ENCODE results near the gene BACE1. TPM values are rescaled to one million over a fixed set of nuclear protein-coding genes. Genes with fewer than 3 reads are reported as not detected.
A peak's percentile ranks its signal among the peaks of the same experiment; 100 is the strongest.

Gene BACE1
- total RNA-seq, 1 donor = 31.5 TPM

- DNase-seq (ENCODE audit: low read depth) = no peak
- no peak overlapping the region for H3K4me3 ChIP-seq (ENCODE audit: low read depth, low read length)
- TF ChIP-seq CTCF (IDR thresholded peaks at IDR 0.05; ENCODE audit: insufficient read depth, low read depth, low read length) = no peak
Observed at GRCh38 chr11:117289795-117290194, 26.3 kb downstream of the BACE1 start.

GRCh38 chr11:117287668-117288067, 28.4 kb downstream of the BACE1 start:
- no peak overlapping the region for H3K4me3 ChIP-seq (ENCODE audit: low read depth, low read length)
- DNase-seq (ENCODE audit: low read depth) = peak; percentile 25
- no peak for TF ChIP-seq CTCF (IDR thresholded peaks at IDR 0.05; ENCODE audit: insufficient read depth, low read depth, low read length)

GRCh38 chr11:117286588-117286987, 29.5 kb downstream of the BACE1 start:
- no peak for DNase-seq (ENCODE audit: low read depth)
- TF ChIP-seq CTCF (IDR thresholded peaks at IDR 0.05; ENCODE audit: insufficient read depth, low read depth, low read length) = no peak
- no peak overlapping the region for H3K4me3 ChIP-seq (ENCODE audit: low read depth, low read length)

GRCh38 chr11:117284053-117284452, 32.0 kb downstream of the BACE1 start:
- TF ChIP-seq CTCF (IDR thresholded peaks at IDR 0.05; ENCODE audit: insufficient read depth, low read depth, low read length) = no peak
- DNase-seq (ENCODE audit: low read depth) = no peak
- no peak overlapping the region for H3K4me3 ChIP-seq (ENCODE audit: low read depth, low read length)

- H3K4me3 ChIP-seq (ENCODE audit: low read depth, low read length) = no peak overlapping the region
- TF ChIP-seq CTCF (IDR thresholded peaks at IDR 0.05; ENCODE audit: insufficient read depth, low read depth, low read length) = no peak
- no peak for DNase-seq (ENCODE audit: low read depth)
Observed at GRCh38 chr11:117282956-117283355, 33.1 kb downstream of the BACE1 start.

- no peak for TF ChIP-seq CTCF (IDR thresholded peaks at IDR 0.05; ENCODE audit: insufficient read depth, low read depth, low read length)
- no peak for DNase-seq (ENCODE audit: low read depth)
- H3K4me3 ChIP-seq (ENCODE audit: low read depth, low read length) = no peak overlapping the region
Observed at GRCh38 chr11:117281869-117282268, 34.2 kb downstream of the BACE1 start.

- DNase-seq (ENCODE audit: low read depth) = peak; percentile 96
- no peak for TF ChIP-seq CTCF (IDR thresholded peaks at IDR 0.05; ENCODE audit: insufficient read depth, low read depth, low read length)
- H3K4me3 ChIP-seq (ENCODE audit: low read depth, low read length) = no peak overlapping the region
Observed at GRCh38 chr11:117281159-117281558, 34.9 kb downstream of the BACE1 start.
